Stimulated activated naive B cell treated with anti-CD40 and anti-IgM and Interleukin-4, amounts not matched to agents 10 μg/mL and 1 μg/mL and 100 μg/mL, for 72 hours (primary cell): ENCODE measurements around the gene ORC5.
A peak's percentile ranks its signal among the peaks of the same experiment; 100 is the strongest.

Experiments
- ATAC-seq, 2 donors: fragments of 150-1000 bp; cut with Tn5 transposase; replicated peaks; 2 replicates each; pipeline ENCODE4 v1.10.0; 2021; ENCODE audit warnings: moderate library complexity in 1 of 2
- DNase-seq: peaks from one replicate; pipeline ENCODE4 v3.0.0; 2021
- H3K27ac Mint-ChIP-seq: one replicate; pipeline ENCODE4 v1.8.0; 2022; ENCODE audit warnings: mild to moderate bottlenecking, mixed read lengths
- H3K27me3 Mint-ChIP-seq, 2 donors: one replicate each; pipeline ENCODE4 v1.8.0; 2022; ENCODE audit warnings: mixed read lengths in 2 of 2
- H3K36me3 Mint-ChIP-seq, 2 donors: one replicate each; pipeline ENCODE4 v1.8.0; 2022; ENCODE audit warnings: mixed read lengths in 2 of 2, mild to moderate bottlenecking in 1 of 2
- H3K4me1 Mint-ChIP-seq, 2 donors: one replicate each; pipeline ENCODE4 v1.8.0; 2022; ENCODE audit warnings: mixed read lengths in 2 of 2, mild to moderate bottlenecking in 1 of 2
- H3K4me3 Mint-ChIP-seq, 2 donors: one replicate each; pipeline ENCODE4 v1.8.0; 2022; ENCODE audit warnings: mild to moderate bottlenecking in 2 of 2, mixed read lengths in 2 of 2, moderate library complexity in 1 of 2
- H3K9me3 Mint-ChIP-seq, 2 donors: one replicate each; pipeline ENCODE4 v1.8.0; 2022; ENCODE audit warnings: mixed read lengths in 2 of 2, mild to moderate bottlenecking in 1 of 2

Gene ORC5

DNA sequence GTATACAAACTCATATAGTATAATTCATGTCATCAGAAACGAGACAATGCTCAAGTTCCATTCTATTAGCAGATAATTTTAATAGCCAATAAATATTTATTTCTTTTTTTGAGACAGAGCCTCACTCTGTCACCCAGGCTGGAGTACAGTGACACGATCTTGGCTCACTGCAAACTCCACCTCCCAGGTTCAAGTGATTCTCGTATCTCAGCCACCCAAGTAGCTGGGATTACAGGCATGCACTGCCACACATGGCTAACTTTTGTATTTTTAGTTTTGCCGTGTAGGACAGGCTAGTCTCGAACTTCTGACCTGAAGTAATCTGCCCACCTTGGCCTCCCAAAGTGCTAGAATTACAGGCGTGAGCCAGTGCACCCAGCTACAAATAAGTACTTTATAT lies 45.7 kb downstream of the ORC5 start:
- Mint-ChIP-seq H3K4me3 (no peak overlapping the region), H3K27ac (no peak overlapping the region), H3K4me1 (no peaks in the 10 kb centered on the region), H3K27me3 (no peaks in the 10 kb centered on the region), H3K36me3 (peaks cover 12 to 20% of the 10 kb centered on the region in 2 donors), H3K9me3 (no peaks in the 10 kb centered on the region)
- no peak for DNase-seq
- ATAC-seq, result no peak

DNA sequence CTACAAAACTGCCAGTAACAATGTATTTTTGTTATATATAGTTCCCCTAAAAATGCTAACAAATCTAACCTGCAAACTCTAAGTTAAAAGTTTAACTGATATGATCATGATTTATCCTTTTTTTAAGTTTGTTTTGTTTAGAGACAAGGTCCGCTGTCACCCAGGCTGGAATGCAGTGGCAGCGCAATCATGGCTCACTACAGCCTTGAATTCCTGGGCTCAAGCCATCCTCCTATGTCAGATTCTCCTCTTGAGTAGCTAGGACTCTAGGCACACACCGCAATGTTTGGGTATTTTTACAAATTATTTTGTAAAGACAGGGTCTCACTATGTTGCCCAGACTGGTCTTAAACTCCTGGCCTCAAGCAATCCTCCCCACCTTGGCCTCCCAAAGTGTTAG lies 46.6 kb downstream of the ORC5 start:
- Mint-ChIP-seq H3K4me3 (no peak overlapping the region), H3K36me3 (peaks cover 9 to 21% of the 10 kb centered on the region in 2 donors), H3K9me3 (no peaks in the 10 kb centered on the region), H3K4me1 (no peaks in the 10 kb centered on the region), H3K27me3 (no peaks in the 10 kb centered on the region), H3K27ac (no peak overlapping the region)
- DNase-seq, result no peak
- ATAC-seq, result no peak

DNA sequence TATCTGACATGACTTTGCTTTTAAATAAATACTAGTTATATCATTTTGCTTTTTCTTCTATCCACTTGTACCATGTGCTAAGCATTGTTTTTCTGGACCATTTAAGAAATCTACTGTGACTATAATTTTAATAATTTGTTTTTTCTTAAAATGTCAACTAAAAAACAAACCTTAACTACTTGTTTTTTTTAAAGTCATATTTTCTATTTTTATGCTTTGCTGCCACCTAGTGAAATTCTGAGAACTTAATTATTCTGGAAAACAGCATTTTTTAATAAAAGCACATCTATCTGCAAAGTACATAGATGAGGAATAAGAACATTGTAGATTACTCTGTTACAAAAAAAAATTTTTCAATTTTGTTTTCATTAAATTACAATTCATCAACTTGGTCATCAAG lies 47.4 kb downstream of the ORC5 start:
- Mint-ChIP-seq H3K27ac (no peak overlapping the region), H3K4me3 (no peak overlapping the region), H3K27me3 (no peaks in the 10 kb centered on the region), H3K9me3 (no peaks in the 10 kb centered on the region), H3K4me1 (no peaks in the 10 kb centered on the region), H3K36me3 (peaks cover 6 to 16% of the 10 kb centered on the region in 2 donors)
- DNase-seq, result no peak
- no peak for ATAC-seq

DNA sequence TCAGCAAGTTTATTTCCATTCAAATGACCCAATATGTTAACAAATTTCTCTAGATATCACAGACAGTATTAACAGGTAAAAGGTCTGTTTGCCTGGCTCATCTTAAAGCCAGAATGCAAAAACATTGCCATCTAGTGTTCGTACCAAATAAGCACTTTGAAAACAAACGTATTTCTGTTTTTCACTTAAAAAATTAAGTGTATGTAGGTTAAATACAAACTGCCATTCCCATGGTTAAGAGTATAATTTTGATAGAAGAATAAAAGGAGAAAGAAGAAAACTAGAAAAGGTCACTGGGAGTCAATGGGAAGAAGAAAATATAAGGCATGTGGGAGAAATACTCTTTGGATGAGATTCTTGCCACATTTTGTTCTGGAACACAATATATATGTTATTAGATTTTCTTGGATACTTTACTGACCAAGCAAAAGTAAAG lies 51.0 kb downstream of the ORC5 start:
- peaks cover 4 to 11% of the 10 kb centered on the region in 2 donors for H3K36me3 Mint-ChIP-seq
- H3K4me3 Mint-ChIP-seq, result no peak overlapping the region
- H3K9me3 Mint-ChIP-seq, result no peaks in the 10 kb centered on the region
- no peak for ATAC-seq
- no peak overlapping the region for H3K27ac Mint-ChIP-seq
- no peak for DNase-seq
- H3K27me3 Mint-ChIP-seq, result no peaks in the 10 kb centered on the region
- H3K4me1 Mint-ChIP-seq, result no peaks in the 10 kb centered on the region

DNA sequence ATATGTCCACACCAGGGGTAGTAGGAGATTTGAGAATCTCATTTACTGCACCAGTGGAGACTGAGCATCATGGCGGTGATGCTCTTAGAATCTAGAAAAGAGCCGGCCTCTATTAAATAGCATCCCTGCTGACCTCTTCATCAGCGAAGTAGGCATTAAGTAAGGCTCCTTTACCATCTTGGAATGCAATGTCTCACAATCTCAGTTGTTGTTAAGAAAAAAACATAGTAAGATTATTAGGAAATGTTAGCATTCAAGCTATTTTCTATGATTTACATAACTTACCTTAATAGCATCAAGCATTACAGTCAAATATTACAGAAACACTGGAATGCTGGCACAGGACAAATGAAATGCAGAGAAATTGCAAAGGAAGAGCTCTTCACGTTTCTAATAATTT lies 54.5 kb downstream of the ORC5 start:
- no peak overlapping the region for H3K27ac Mint-ChIP-seq
- no peak overlapping the region for H3K4me3 Mint-ChIP-seq
- H3K4me1 Mint-ChIP-seq, result no peaks in the 10 kb centered on the region
- H3K27me3 Mint-ChIP-seq, result no peaks in the 10 kb centered on the region
- ATAC-seq (no peak), DNase-seq (no peak)
- no peaks in the 10 kb centered on the region for H3K9me3 Mint-ChIP-seq
- H3K36me3 Mint-ChIP-seq, result peaks cover 7 to 18% of the 10 kb centered on the region in 2 donors

DNA sequence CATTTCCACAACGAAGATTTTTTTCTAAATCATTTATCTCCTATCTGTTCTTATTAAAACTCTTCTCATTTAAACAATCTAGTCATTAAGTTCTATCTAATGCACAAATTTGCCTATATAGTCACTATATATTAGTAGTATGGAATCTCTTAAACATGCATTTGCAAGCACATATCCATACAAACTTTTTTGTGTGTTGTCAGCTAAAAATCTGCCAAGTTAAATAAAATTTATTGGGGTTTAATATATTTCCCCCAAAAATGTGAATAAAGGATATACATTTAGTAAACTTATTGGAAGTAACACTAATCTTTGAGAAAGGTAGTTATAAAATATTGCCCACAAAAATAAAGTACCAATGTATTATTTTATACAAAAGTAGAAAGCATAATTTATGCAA lies 55.3 kb downstream of the ORC5 start:
- H3K4me1 Mint-ChIP-seq, result no peaks in the 10 kb centered on the region
- DNase-seq (no peak), ATAC-seq (no peak)
- H3K9me3 Mint-ChIP-seq, result no peaks in the 10 kb centered on the region
- no peak overlapping the region for H3K27ac Mint-ChIP-seq
- H3K4me3 Mint-ChIP-seq, result no peak overlapping the region
- peaks cover 7 to 18% of the 10 kb centered on the region in 2 donors for H3K36me3 Mint-ChIP-seq
- H3K27me3 Mint-ChIP-seq, result no peaks in the 10 kb centered on the region

DNA sequence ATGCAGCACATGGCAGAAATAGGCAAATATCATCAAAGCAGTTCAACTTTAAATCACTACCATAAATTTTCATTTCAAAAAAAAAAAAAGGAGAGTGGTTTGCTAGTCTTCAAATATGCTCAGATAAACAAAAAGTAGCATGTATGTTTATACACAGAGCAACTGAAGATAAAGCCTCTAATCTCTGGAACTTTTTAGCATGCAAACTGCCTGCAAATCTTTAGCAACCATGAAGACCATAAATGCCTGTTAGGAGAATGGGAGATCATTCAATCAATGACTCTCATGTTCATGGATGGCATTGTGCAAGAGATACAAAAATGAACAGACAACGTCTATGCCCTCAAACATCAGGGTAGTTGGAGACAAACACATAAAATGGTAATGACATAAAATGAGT lies 57.3 kb downstream of the ORC5 start:
- DNase-seq, result no peak

DNA sequence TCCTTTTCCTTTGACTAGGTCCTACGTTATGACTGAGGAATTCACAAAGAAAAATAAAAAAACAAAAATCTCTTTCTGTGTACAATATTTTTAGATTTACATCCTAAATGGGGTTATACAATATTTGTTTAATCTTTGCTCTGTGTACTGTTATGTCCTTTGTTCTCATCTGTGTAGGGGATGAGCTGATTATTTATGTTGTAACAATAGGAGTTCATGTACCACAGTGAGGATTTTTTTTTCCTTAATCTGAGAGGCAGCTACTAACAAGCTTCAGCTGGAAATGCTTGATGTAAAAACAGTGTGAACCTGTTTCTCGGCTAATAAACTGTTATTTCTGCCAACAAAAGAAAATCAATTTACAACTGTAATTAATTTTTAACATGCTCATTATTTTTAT lies 58.0 kb downstream of the ORC5 start:
- no peak for ATAC-seq
- H3K9me3 Mint-ChIP-seq, result no peaks in the 10 kb centered on the region
- no peaks in the 10 kb centered on the region for H3K27me3 Mint-ChIP-seq
- no peak for DNase-seq
- no peak overlapping the region for H3K27ac Mint-ChIP-seq
- no peaks in the 10 kb centered on the region for H3K4me1 Mint-ChIP-seq
- no peak overlapping the region for H3K4me3 Mint-ChIP-seq
- H3K36me3 Mint-ChIP-seq, result peaks cover 17 to 26% of the 10 kb centered on the region in 2 donors

More for the DNA sequence above, 57.3 kb downstream of the ORC5 start:
- no peak for ATAC-seq
- H3K4me3 Mint-ChIP-seq, result no peak overlapping the region
- H3K4me1 Mint-ChIP-seq, result no peaks in the 10 kb centered on the region
- H3K36me3 Mint-ChIP-seq, result peaks cover 12 to 25% of the 10 kb centered on the region in 2 donors
- no peak overlapping the region for H3K27ac Mint-ChIP-seq
- H3K9me3 Mint-ChIP-seq, result no peaks in the 10 kb centered on the region
- H3K27me3 Mint-ChIP-seq, result no peaks in the 10 kb centered on the region

DNA sequence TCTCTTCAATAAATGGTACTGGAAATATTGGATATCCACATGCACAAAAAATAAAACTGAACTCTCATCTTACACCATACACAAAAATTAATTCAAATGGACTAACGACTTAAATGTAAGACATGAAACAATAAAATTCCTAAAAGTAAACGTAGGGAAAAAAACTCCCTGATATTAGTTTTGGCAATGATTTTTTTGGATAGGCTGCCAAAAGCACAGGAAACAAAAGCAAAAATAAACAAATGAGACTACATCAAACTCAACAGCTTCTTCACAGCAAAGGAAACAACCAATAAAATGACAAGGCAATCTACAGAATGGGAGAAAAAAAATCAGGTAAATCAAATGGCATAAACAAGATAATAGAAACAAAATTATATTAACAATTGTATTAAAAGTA lies 65.7 kb downstream of the ORC5 start:
- H3K4me3 Mint-ChIP-seq, result no peak overlapping the region
- H3K27ac Mint-ChIP-seq, result no peak overlapping the region
- ATAC-seq (no peak), DNase-seq (no peak)
- no peaks in the 10 kb centered on the region for H3K4me1 Mint-ChIP-seq
- H3K9me3 Mint-ChIP-seq, result no peaks in the 10 kb centered on the region
- peaks cover 24 to 41% of the 10 kb centered on the region in 2 donors for H3K36me3 Mint-ChIP-seq
- H3K27me3 Mint-ChIP-seq, result no peaks in the 10 kb centered on the region

DNA sequence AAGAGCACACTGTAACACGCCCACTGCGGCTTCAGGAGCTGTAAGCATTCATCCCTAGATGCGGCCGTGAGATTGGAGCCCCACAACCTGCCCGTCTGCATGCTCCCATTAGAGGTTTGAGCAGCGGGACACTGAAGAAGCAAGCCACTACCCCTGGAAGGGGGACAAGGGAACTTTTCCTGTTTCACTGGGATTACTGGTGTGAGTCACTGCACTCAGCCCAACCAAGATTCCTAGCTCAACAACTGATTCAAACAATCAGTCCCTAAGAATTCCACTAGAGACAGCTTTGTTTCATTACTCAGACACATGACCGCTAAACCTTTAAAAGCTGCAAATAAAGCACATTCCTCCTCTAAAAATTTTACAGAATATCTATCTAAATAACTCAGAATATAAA lies 69.8 kb downstream of the ORC5 start:
- Mint-ChIP-seq H3K27me3 (no peaks in the 10 kb centered on the region), H3K4me1 (peaks cover 0 to 4% of the 10 kb centered on the region in 2 donors), H3K36me3 (peaks cover 18 to 38% of the 10 kb centered on the region in 2 donors), H3K4me3 (no peak overlapping the region), H3K9me3 (no peaks in the 10 kb centered on the region), H3K27ac (no peak overlapping the region)
- ATAC-seq, result no peak
- DNase-seq, result no peak

DNA sequence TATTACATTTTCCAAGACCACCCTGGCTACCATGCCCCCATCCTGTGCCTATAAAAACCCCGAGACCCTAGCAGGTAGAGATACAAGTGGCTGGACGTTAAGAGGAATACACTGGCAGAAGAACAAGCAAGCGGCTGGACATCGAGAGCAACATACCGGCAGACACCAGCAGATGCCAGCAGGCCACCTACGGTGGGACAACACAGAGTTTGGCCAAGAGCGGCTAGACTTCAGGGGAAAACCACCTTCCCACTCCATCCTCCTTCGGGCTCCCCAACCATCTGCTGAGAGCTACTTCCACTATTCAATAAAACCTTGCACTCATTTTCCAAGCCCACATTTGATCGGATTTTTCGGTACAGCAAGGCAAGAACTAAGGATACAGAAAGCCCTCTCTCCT lies 70.3 kb downstream of the ORC5 start:
- H3K36me3 Mint-ChIP-seq, result peaks cover 18 to 35% of the 10 kb centered on the region in 2 donors
- H3K4me1 Mint-ChIP-seq, result peaks cover 0 to 4% of the 10 kb centered on the region in 2 donors
- H3K27ac Mint-ChIP-seq, result no peak overlapping the region
- no peaks in the 10 kb centered on the region for H3K9me3 Mint-ChIP-seq
- no peak for ATAC-seq
- no peak for DNase-seq
- H3K4me3 Mint-ChIP-seq, result no peak overlapping the region
- H3K27me3 Mint-ChIP-seq, result no peaks in the 10 kb centered on the region

DNA sequence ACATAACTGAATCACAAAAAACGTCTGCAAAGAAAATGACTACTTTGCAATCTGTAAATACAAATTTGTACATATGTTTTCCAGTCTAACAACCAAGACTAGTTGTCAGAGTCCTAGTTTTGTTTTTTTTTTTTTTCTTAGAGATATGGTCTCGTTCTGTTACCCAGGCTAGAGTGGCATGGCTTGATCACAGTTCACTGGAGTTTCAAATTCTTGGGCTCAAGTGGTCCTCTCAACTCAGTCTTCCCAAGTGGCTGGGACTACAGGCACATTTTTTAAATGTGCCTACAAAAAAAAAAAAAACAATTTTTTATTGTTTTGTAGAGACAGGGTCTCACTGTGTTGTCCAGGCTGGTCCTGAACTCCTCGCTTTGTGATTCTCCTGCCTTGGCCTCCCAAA lies 70.8 kb downstream of the ORC5 start:
- Mint-ChIP-seq H3K27ac (no peak overlapping the region), H3K4me1 (peaks cover 0 to 4% of the 10 kb centered on the region in 2 donors), H3K27me3 (no peaks in the 10 kb centered on the region), H3K9me3 (no peaks in the 10 kb centered on the region), H3K4me3 (no peak overlapping the region), H3K36me3 (peaks cover 15 to 31% of the 10 kb centered on the region in 2 donors)
- ATAC-seq (no peak), DNase-seq (no peak)

DNA sequence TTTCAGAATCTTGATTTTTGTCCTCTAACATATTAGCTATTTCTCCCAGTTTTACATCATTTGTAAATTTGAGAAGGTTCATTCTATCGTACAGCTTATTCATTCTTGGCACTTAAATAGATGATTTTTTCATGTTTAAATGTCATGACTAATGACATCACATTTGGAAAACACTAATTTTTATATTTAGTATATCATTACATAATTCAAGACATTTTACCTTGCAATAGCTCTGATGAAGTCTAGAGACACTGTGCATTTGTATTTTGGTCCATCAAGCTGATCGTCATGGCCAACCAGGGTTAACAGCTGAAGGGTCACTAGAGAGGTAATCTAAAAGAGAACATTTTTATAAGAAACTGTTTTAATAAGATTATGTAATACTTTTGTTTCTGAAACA lies 71.3 kb downstream of the ORC5 start:
- ATAC-seq, result no peak
- no peak overlapping the region for H3K27ac Mint-ChIP-seq
- no peaks in the 10 kb centered on the region for H3K9me3 Mint-ChIP-seq
- peaks cover 14 to 29% of the 10 kb centered on the region in 2 donors for H3K36me3 Mint-ChIP-seq
- H3K27me3 Mint-ChIP-seq, result no peaks in the 10 kb centered on the region
- no peak for DNase-seq
- no peak overlapping the region for H3K4me3 Mint-ChIP-seq
- peaks cover 0 to 4% of the 10 kb centered on the region in 2 donors for H3K4me1 Mint-ChIP-seq

DNA sequence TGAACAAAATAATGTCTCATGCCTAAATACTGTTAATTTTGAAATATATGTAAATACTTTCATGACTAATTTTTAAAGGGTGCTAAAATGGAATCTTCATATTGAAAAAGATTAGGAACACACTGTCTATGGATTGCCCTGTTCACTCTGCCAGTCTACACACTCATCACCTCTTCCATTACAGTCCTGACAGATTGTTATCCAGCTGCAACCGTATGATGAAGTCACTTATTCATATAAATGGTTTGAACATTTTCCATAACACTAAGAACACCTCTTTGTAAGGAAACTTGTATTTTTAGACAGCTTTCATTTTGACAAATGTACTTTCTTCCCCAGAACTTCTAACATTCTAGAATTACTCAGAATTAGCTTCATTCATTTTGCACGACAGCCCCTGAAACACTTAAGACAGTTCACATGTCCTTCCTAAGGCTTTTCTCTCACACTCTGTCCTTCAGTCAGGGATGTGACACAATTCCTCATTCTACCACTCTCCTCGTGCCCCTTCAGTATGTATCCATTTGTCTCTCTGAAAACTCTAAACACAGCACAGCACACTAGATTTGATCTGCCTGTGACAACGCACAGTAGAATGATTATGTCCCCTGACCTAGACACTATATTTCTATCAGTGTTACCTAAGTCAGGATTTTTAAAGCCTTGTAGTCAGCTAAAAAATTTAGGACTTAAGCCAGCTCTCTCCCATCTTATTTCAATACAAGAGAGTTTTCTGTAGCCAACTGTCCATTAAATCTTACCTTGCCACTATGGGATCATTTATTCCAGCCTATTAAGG lies 71.9 kb downstream of the ORC5 start:
- ATAC-seq, result peak in 1 of 2 donors; percentile 51
- Mint-ChIP-seq H3K27me3 (no peaks in the 10 kb centered on the region), H3K4me3 (no peak overlapping the region), H3K4me1 (peaks cover 0 to 4% of the 10 kb centered on the region in 2 donors), H3K9me3 (no peaks in the 10 kb centered on the region), H3K36me3 (peaks cover 20 to 33% of the 10 kb centered on the region in 2 donors), H3K27ac (no peak overlapping the region)
- DNase-seq, result no peak

DNA sequence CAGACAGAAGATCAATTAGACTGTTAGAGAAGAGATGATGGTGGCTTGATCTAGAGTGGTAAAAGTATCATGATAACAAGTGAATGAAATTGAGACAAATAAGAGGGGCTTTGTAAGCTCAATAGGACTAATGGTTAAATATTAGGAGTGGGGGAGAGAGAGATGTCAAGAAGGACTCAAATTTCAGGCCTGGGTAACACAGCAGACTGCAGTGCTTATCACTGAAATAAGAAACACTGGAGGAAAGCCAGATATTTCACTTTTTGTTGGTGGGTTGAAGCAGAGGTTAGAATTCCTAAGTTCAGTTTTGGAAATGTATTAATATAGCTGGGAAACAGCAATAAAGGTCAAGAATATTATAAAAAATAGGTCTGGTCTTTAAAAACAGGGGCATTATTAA lies 74.6 kb downstream of the ORC5 start:
- DNase-seq (no peak), ATAC-seq (no peak)
- H3K4me3 Mint-ChIP-seq, result no peak overlapping the region
- H3K27me3 Mint-ChIP-seq, result no peaks in the 10 kb centered on the region
- peaks cover 30 to 44% of the 10 kb centered on the region in 2 donors for H3K36me3 Mint-ChIP-seq
- H3K4me1 Mint-ChIP-seq, result peaks cover 0 to 4% of the 10 kb centered on the region in 2 donors
- H3K9me3 Mint-ChIP-seq, result peaks cover 2 to 6% of the 10 kb centered on the region in 2 donors
- no peak overlapping the region for H3K27ac Mint-ChIP-seq
